ENCODE data around the gene FAM163B. TPM values are rescaled to one million over a fixed set of nuclear protein-coding genes. Genes with fewer than 3 reads are reported as not detected.

The FAM163B gene
- total RNA-seq, 2 donors from 2014 or later: not detected

- Histone ChIP-seq H3K27me3 (replicated peaks; ENCODE audit: insufficient read depth) (no peaks in the 10 kb centered on the region), H3K36me3 (no peaks in the 10 kb centered on the region), H3K27ac (no peak overlapping the region), H3K9me3 (no peaks in the 10 kb centered on the region), H3K4me1 (ENCODE audit: control insufficient read depth in 1 of 2, low read depth in 2 of 2) (peaks cover 6 to 17% of the 10 kb centered on the region in 2 donors), H3K4me3 (no peak overlapping the region)
- no peak for ATAC-seq (ENCODE audit: insufficient number of reproducible peaks, low FRiP score, low read depth)
- no peak for DNase-seq (ENCODE audit: low spot score)
- TF ChIP-seq CTCF (IDR thresholded peaks at IDR 0.05): no peak
These were observed 33.8 kb downstream of the FAM163B start for GRCh38 chr9:133575186-133576030.

- ATAC-seq (ENCODE audit: insufficient number of reproducible peaks, low FRiP score, low read depth) (no peak), DNase-seq (ENCODE audit: low spot score) (no peak)
- Histone ChIP-seq H3K27me3 (replicated peaks; ENCODE audit: insufficient read depth) (no peaks in the 10 kb centered on the region), H3K9me3 (no peaks in the 10 kb centered on the region), H3K4me3 (no peak overlapping the region), H3K27ac (no peak overlapping the region), H3K36me3 (no peaks in the 10 kb centered on the region), H3K4me1 (ENCODE audit: control insufficient read depth in 1 of 2, low read depth in 2 of 2) (peaks cover 6 to 17% of the 10 kb centered on the region in 2 donors)
- no peak for TF ChIP-seq CTCF (IDR thresholded peaks at IDR 0.05)
These were observed 34.4 kb downstream of the FAM163B start for GRCh38 chr9:133574771-133575170.

- no peak for ATAC-seq (ENCODE audit: insufficient number of reproducible peaks, low FRiP score, low read depth)
- TF ChIP-seq CTCF (IDR thresholded peaks at IDR 0.05): no peak
- DNase-seq (ENCODE audit: low spot score): no peak
- no peak overlapping the region for H3K27ac ChIP-seq
- no peaks in the 10 kb centered on the region for H3K27me3 ChIP-seq (replicated peaks; ENCODE audit: insufficient read depth)
- H3K36me3 ChIP-seq: no peaks in the 10 kb centered on the region
- peaks cover 6 to 17% of the 10 kb centered on the region in 2 donors for H3K4me1 ChIP-seq (ENCODE audit: control insufficient read depth in 1 of 2, low read depth in 2 of 2)
- H3K9me3 ChIP-seq: no peaks in the 10 kb centered on the region
- no peak overlapping the region for H3K4me3 ChIP-seq
These were observed 35.2 kb downstream of the FAM163B start for GRCh38 chr9:133573791-133574515.

- no peak for TF ChIP-seq CTCF (IDR thresholded peaks at IDR 0.05)
- Histone ChIP-seq H3K27me3 (replicated peaks; ENCODE audit: insufficient read depth) (no peaks in the 10 kb centered on the region), H3K36me3 (no peaks in the 10 kb centered on the region), H3K4me3 (peak overlapping the region; percentile 30), H3K27ac (no peak overlapping the region), H3K9me3 (no peaks in the 10 kb centered on the region), H3K4me1 (ENCODE audit: control insufficient read depth in 1 of 2, low read depth in 2 of 2) (peaks cover 6 to 17% of the 10 kb centered on the region in 2 donors)
- ATAC-seq (ENCODE audit: insufficient number of reproducible peaks, low FRiP score, low read depth) (no peak), DNase-seq (ENCODE audit: low spot score) (no peak)
These were observed 36.3 kb downstream of the FAM163B start for GRCh38 chr9:133572821-133573361.
